Gastroesophageal sphincter (tissue), 3 donors: ENCODE measurements around the gene TNRC6A.

Experiments used
- EP300 ChIP-seq: sonication (generic); formaldehyde crosslinking; IDR thresholded peaks from one replicate; pipeline ENCODE4 v1.6.1; 2017; ENCODE audit warnings: antibody characterized with exemption, mild to moderate bottlenecking
- POLR2A ChIP-seq, 2 donors: fragments of 450-650 bp; IDR thresholded peaks; one replicate each; pipeline ENCODE4 v1.6.1; 2017; ENCODE audit warnings: antibody characterized with exemption in 2 of 2, mild to moderate bottlenecking in 2 of 2, moderate library complexity in 1 of 2
- POLR2AphosphoS5 ChIP-seq: sonication (generic); formaldehyde crosslinking; IDR thresholded peaks from one replicate; pipeline ENCODE4 v1.6.1; 2017; ENCODE audit warnings: antibody characterized with exemption
- TF ChIP-seq, protein P1 (sequence below), 4 experiments: fragments of 200-600 bp in 2 of 4; fragments of 450-650 bp in 2 of 4; sonication (generic) in 1 of 4; IDR thresholded peaks; one replicate each; pipeline ENCODE4 v1.5.1; 2017 to 2019; ENCODE audit warnings: antibody characterized with exemption in 4 of 4, mild to moderate bottlenecking in 2 of 4, moderate library complexity in 2 of 4

DNA sequence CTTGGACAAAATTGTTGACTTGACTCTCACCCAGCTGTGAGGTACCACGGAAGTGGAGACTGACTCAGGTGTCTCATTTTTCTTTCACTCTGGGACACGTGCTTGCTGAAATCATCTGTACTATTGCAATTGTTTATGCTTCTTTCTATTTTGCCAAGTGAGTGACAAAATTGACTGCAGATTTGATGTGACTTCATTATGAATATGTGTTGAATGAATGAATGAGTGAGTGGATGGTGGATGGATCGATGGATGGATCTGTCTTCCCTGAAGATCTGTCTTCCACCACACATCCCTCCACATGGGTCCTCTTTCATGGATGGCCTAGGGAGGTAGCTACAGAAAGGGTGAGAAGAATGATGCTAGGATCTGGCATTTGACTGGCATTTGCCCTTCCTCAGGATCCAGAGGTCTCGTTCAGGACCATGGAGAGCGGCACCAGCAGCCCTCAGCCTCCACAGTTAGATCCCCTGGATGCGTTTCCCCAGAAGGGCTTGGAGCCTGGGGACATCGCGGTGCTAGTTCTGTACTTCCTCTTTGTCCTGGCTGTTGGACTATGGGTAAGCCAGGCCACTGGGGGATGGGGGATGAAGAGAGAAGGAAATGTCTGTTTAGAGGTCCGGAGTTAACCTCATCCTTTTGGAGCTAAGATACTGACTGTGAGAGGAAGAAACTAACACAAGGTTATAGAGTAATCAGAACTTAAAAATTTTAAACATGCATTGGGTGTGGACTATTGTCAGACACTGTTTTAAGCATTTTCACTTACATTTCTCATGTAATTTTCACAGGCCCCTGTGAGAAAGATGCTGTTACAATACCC is 129.0 kb downstream of the TNRC6A start:
- TF ChIP-seq, protein P1, sequence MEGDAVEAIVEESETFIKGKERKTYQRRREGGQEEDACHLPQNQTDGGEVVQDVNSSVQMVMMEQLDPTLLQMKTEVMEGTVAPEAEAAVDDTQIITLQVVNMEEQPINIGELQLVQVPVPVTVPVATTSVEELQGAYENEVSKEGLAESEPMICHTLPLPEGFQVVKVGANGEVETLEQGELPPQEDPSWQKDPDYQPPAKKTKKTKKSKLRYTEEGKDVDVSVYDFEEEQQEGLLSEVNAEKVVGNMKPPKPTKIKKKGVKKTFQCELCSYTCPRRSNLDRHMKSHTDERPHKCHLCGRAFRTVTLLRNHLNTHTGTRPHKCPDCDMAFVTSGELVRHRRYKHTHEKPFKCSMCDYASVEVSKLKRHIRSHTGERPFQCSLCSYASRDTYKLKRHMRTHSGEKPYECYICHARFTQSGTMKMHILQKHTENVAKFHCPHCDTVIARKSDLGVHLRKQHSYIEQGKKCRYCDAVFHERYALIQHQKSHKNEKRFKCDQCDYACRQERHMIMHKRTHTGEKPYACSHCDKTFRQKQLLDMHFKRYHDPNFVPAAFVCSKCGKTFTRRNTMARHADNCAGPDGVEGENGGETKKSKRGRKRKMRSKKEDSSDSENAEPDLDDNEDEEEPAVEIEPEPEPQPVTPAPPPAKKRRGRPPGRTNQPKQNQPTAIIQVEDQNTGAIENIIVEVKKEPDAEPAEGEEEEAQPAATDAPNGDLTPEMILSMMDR (IDR thresholded peaks at IDR 0.05): no peak
- TF ChIP-seq POLR2A (IDR thresholded peaks at IDR 0.05) (no peak), POLR2AphosphoS5 (no peak), EP300 (no peak)
